ENCODE results near the gene IPO8. TPM values are rescaled to one million over a fixed set of nuclear protein-coding genes. Genes with fewer than 3 reads are reported as not detected.

The IPO8 gene
- total and polyA plus RNA-seq, 2 donors (not counting 3 experiments of a cell fraction or from before 2014, with no cell fraction given): 7.2 to 52.5 TPM

- Histone ChIP-seq H3K27me3 (ENCODE audit: control insufficient read depth in 2 of 2, insufficient read depth in 2 of 2, low read length in 2 of 2) (no peaks in the 10 kb centered on the region), H2AFZ (ENCODE audit: low read depth, low read length) (no peak overlapping the region), H3K4me3 (replicated peaks in 1 of 3; ENCODE audit: insufficient read depth in 1 of 3, low read depth in 1 of 3, low read length in 3 of 3) (no peak overlapping the region), H3K36me3 (ENCODE audit: control insufficient read depth in 2 of 2, extremely low read depth in 1 of 2, insufficient read depth in 2 of 2, low read length in 2 of 2) (peaks cover 6 to 8% of the 10 kb centered on the region in 2 experiments), H3K9me1 (replicated peaks; ENCODE audit: control insufficient read depth, extremely low read depth, insufficient read depth, low read length) (no peaks in the 10 kb centered on the region), H3K4me2 (ENCODE audit: insufficient read depth, low read length) (no peak overlapping the region), H3K9me3 (replicated peaks; ENCODE audit: control insufficient read depth, insufficient read depth, low read length) (no peaks in the 10 kb centered on the region), H3K79me2 (ENCODE audit: control insufficient read depth, insufficient read depth, low read length) (no peaks in the 10 kb centered on the region), H3K9ac (replicated peaks; ENCODE audit: extremely low read depth, insufficient read depth, low read length) (no peak overlapping the region), H3K4me1 (ENCODE audit: control insufficient read depth, extremely low read depth, insufficient read depth, low read length) (no peaks in the 10 kb centered on the region), H3K27ac (ENCODE audit: insufficient read depth, low read depth, low read length) (no peak overlapping the region), H4K20me1 (replicated peaks; ENCODE audit: control insufficient read depth, extremely low read depth, insufficient read depth, low read length) (no peaks in the 10 kb centered on the region)
- intact Hi-C loops (cut with micrococcal nuclease): no loop called here
- no TSS peak for BruUV-seq (replicated peaks)
- ChIA-PET POLR2A (no interaction called here), CTCF (interaction anchor here (1.0 kb wide), 1 partner anchor 16 kb away, joined by 3 read pairs; no protein-coding TSS in a partner anchor)
- DNase-seq (ENCODE audit: low read depth, low spot score): no peak
- no peak for FAIRE-seq
- TF ChIP-seq CTCF (IDR thresholded peaks at IDR 0.05; ENCODE audit: extremely low read depth in 1 of 2, insufficient read depth in 1 of 2, low read depth in 1 of 2, low read length in 2 of 2) (no peak), MYC (IDR thresholded peaks at IDR 0.05; ENCODE audit: low read depth, low read length) (no peak), POLR2A (IDR thresholded peaks at IDR 0.05; ENCODE audit: low read depth, low read length) (no peak), JUN (IDR thresholded peaks at IDR 0.05; ENCODE audit: borderline replicate concordance, insufficient read depth, insufficient read length, low read depth) (no peak), FOS (IDR thresholded peaks at IDR 0.05; ENCODE audit: borderline replicate concordance, insufficient read depth, low read length) (no peak), MAX (IDR thresholded peaks at IDR 0.05; ENCODE audit: insufficient read depth, insufficient read length) (no peak), GATA2 (IDR thresholded peaks at IDR 0.05; ENCODE audit: insufficient read depth, insufficient read length, low read depth, low read length) (no peak), POLR2AphosphoS5 (IDR thresholded peaks at IDR 0.05; ENCODE audit: insufficient read depth, low read depth, low read length) (no peak), EZH2 (IDR thresholded peaks at IDR 0.05; ENCODE audit: borderline replicate concordance, low read depth, low read length, severe bottlenecking) (no peak)
- dilution Hi-C loops (cut with MboI; ENCODE audit: extremely low pct_ligation_motif_present, low sequenced_read_pairs): no loop called here
Observed at GRCh38 chr12:30635385-30635784, 60.3 kb downstream of the IPO8 start.
